ENCODE results near the gene DNAH5. TPM values are rescaled to one million over a fixed set of nuclear protein-coding genes. Genes with fewer than 3 reads are reported as not detected.
"Not testable (repeated sequence)": the region's sequence is repeated elsewhere in the genome, so short reads cannot be mapped to it uniquely, and the experiment has no call there.

DNAH5 gene
- total RNA-seq, 3 donors from 2014 or later, result 0.48 to 14.4 (median 3.8) TPM

DNA sequence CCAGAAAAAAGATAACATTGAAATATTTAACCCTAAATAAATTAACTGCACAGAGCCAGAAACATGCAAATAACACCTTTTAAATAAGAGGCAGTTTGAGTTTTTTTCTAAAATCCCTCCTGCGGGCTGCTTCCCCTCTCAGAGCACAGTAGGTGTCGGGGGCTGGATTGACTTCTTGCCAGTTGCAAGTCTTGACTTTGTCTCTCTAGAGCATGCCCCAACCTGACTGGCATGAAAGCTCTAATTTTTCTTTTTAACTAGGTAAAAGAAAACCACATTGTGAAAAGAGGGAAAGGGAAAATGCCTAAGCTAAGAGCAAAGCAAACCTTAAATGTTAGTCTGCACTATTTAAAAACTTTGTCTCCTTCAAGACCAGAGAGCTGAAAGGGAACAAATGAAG lies 46.4 kb upstream of the DNAH5 start:
- Histone ChIP-seq H3K4me3 (peak overlapping the region in 1 of 3 donors; percentile 27), H3K9me3 (no peaks in the 10 kb centered on the region), H3K27ac (peak overlapping the region in 1 of 2 donors; percentile 46), H3K36me3 (no peaks in the 10 kb centered on the region), H3K27me3 (no peaks in the 10 kb centered on the region), H3K4me1 (no peaks in the 10 kb centered on the region)
- DNase-seq (ENCODE audit: low spot score in 2 of 2), result no peak
- intact Hi-C loops (cut with DNase I; ENCODE audit: low total_unique reads), result no loop called here
- TF ChIP-seq POLR2A (IDR thresholded peaks at IDR 0.05) (no peak), POLR2AphosphoS5 (IDR thresholded peaks at IDR 0.05) (no peak)
- TF ChIP-seq, protein P1, sequence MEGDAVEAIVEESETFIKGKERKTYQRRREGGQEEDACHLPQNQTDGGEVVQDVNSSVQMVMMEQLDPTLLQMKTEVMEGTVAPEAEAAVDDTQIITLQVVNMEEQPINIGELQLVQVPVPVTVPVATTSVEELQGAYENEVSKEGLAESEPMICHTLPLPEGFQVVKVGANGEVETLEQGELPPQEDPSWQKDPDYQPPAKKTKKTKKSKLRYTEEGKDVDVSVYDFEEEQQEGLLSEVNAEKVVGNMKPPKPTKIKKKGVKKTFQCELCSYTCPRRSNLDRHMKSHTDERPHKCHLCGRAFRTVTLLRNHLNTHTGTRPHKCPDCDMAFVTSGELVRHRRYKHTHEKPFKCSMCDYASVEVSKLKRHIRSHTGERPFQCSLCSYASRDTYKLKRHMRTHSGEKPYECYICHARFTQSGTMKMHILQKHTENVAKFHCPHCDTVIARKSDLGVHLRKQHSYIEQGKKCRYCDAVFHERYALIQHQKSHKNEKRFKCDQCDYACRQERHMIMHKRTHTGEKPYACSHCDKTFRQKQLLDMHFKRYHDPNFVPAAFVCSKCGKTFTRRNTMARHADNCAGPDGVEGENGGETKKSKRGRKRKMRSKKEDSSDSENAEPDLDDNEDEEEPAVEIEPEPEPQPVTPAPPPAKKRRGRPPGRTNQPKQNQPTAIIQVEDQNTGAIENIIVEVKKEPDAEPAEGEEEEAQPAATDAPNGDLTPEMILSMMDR (IDR thresholded peaks at IDR 0.05), result no peak

DNA sequence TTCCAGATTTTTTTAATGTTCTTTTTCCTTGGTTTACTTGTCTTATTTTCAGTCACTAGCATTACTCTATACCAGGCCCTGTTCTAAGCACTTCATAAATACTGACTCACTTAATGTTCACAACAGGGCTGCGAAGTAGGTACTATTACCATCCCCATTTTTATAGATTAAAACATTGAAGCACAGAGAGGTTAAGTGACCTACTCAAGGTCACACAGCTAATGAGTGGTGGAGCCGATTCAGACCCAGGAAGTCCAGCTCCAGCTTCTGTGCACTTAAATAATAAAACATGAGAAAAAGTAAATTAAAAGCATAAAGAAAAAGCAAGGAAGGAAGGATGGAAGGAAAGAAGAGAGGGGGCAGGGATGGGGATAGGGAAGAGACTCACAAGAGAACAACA lies 45.3 kb upstream of the DNAH5 start:
- intact Hi-C loops (cut with DNase I; ENCODE audit: low total_unique reads), result no loop called here

GRCh38 chr5:13987843-13988464 lies 43.5 kb upstream of the DNAH5 start:
- Histone ChIP-seq H3K9me3 (no peaks in the 10 kb centered on the region), H3K4me1 (no peaks in the 10 kb centered on the region), H3K36me3 (no peaks in the 10 kb centered on the region), H3K27me3 (no peaks in the 10 kb centered on the region), H3K27ac (no peak overlapping the region), H3K4me3 (no peak overlapping the region)
- TF ChIP-seq POLR2A (IDR thresholded peaks at IDR 0.05), result no peak
- TF ChIP-seq, protein P1 (IDR thresholded peaks at IDR 0.05), result peak; percentile 67 to 89 (median 80)
- intact Hi-C loops (cut with DNase I; ENCODE audit: low total_unique reads), result no loop called here
- peak in 1 of 2 donors; percentile 42 for DNase-seq (ENCODE audit: low spot score in 2 of 2)

More for the DNA sequence above, 45.3 kb upstream of the DNAH5 start:
- TF ChIP-seq POLR2AphosphoS5 (IDR thresholded peaks at IDR 0.05), result no peak
- no peak for DNase-seq (ENCODE audit: low spot score in 2 of 2)
- Histone ChIP-seq H3K27me3 (no peaks in the 10 kb centered on the region), H3K27ac (no peak overlapping the region), H3K36me3 (no peaks in the 10 kb centered on the region), H3K4me3 (no peak overlapping the region), H3K4me1 (no peaks in the 10 kb centered on the region), H3K9me3 (no peaks in the 10 kb centered on the region)

DNA sequence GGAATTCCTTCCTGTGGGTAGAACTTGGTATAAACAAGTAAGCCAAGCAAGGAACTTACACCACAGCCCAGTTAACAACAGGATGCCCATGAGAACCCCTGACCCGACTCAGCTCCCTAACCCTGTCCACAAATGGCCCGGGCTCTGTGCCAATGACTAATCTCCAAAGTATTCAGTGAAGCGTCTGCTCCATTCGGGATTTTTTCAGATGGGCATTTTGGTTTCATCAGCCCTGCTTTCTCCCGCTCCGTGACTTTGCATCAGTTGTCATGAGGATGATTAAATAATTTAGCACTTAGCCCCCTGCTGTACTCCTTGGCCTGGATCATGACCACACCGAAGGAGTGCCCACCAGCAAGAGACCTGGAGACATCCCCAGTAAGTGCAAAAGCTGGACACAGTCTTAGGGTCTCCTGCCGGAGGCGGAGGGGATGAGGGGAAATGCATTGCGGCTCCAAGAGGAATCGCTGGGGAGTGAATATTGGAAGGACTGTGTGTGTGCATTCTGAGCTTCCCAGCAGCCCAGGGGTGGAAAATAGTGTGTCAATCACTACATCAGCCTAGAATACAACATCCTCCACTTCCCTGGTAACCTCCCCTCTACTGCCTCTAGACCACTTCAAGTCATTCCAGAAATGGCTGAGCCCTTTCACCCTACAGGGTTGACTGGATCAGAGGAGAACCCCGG lies 41.4 kb upstream of the DNAH5 start:
- intact Hi-C loops (cut with DNase I; ENCODE audit: low total_unique reads), result no loop called here
- Histone ChIP-seq H3K4me3 (no peak overlapping the region), H3K27ac (no peak overlapping the region), H3K27me3 (no peaks in the 10 kb centered on the region), H3K9me3 (no peaks in the 10 kb centered on the region), H3K36me3 (no peaks in the 10 kb centered on the region), H3K4me1 (no peaks in the 10 kb centered on the region)
- TF ChIP-seq POLR2AphosphoS5 (IDR thresholded peaks at IDR 0.05) (no peak), POLR2A (IDR thresholded peaks at IDR 0.05) (no peak)
- TF ChIP-seq, protein P1 (IDR thresholded peaks at IDR 0.05), result no peak
- DNase-seq (ENCODE audit: low spot score in 2 of 2), result peak in 1 of 2 donors; percentile 24

- DNase-seq (ENCODE audit: low spot score in 2 of 2); intact Hi-C loops (cut with DNase I; ENCODE audit: low total_unique reads); H3K9me3 ChIP-seq; H3K4me3 ChIP-seq; H3K4me1 ChIP-seq; H3K27ac ChIP-seq; H3K27me3 ChIP-seq; H3K36me3 ChIP-seq: not testable (repeated sequence)
Observed at GRCh38 chr5:13984888-13985287, 40.4 kb upstream of the DNAH5 start.
